ENCODE measurements around the gene FBXO47.
A peak's percentile ranks its signal among the peaks of the same experiment; 100 is the strongest.

Gene FBXO47

GRCh38 chr17:38899421-38899820 is 67.8 kb downstream of the FBXO47 start:
- no peak for DNase-seq

DNA sequence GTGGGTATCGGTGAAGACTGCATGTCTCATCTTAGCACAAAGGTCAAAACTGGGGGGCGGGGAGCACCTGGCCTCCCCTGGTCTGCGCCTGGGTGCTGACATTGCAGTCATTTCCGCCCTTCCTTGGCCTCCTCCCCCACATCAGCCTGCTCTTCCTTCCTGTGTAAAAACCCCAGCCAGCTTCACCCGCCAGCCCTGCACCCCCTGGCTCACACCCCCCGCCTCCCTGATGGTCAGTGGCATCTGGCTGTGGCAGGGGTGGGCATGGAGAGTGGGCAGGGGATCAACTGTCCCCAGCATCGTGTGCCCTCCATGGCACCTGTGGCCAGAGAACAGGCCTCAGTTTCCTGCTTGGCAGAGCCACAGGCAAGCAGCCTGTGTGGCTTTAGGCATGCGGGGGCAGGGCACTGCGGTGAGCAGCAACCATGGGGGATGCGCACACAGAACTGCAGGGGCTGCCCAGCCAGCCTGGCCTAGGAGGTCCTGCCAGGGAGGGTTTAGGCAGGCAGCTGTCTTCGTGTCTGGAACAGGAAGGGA is 68.3 kb downstream of the FBXO47 start:
- peak; percentile 40 for DNase-seq

GRCh38 chr17:38898291-38898679 is 68.9 kb downstream of the FBXO47 start:
- DNase-seq: no peak

- no peak for DNase-seq
Observed at GRCh38 chr17:38897671-38898290, 69.4 kb downstream of the FBXO47 start.

DNA sequence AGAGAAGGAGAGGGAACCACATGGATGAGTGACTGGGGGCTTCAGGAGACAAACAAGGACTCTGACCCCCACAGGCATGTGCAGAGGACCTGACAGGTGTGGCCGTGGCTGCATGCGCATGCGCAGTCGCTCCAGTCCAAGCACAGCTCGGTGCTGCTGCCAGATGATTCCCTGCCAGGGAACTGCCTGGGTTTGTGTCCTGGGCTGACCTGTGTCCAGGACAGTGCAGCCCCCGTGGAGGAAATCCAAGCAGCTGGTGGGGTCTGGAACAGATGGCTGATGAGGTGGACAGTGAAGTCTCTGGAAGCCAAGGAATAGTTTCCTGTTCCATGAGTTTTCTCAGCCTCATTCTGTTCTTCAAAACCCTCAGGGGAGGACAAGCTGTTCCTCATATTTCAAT is 70.0 kb downstream of the FBXO47 start:
- no peak for DNase-seq

- DNase-seq: no peak
Observed at GRCh38 chr17:38896346-38896954, 70.8 kb downstream of the FBXO47 start.

DNA sequence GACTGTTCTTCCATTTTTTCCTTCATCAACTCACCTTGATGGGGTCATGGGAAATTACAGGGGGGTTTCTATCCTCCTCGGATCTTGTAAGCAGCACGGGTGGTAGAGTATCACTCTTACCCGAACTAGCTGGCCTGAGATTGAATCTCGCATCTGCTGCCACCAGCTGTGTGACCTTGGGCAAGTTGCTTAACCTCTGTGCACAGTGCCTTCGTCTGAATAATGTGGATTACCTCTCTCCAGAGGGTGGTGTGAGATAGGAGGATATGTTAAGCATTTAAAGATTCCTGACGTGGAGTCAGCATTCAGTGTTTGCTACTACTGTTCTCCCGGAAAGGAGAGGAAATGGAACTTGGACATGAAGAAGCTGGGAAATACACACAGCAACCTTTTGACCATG is 72.9 kb downstream of the FBXO47 start:
- no peak for DNase-seq

GRCh38 chr17:38893607-38894006 is 73.6 kb downstream of the FBXO47 start:
- DNase-seq: no peak

- DNase-seq: no peak
Observed at GRCh38 chr17:38893113-38893512, 74.1 kb downstream of the FBXO47 start.

- no peak for DNase-seq
Observed at GRCh38 chr17:38892620-38893019, 74.6 kb downstream of the FBXO47 start.

DNA sequence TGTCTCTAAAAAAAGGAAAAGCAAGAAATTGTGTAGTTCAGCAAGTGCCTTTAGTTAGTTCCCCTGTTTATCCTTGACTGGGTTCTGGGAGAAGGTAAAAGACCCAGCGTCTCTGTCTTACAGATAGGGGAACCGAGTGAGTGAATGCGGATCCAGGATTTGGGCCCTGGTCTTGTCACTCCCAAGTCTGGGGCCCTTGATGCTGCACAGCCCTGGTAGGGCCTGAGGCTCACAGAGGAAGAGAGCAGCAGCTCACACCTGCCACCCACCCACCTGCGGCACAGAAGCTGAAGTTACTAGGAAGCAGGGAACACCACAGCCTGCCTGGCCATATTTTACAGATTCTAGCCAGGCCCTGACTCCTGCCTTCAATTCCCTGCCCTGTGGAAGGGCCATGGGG is 75.1 kb downstream of the FBXO47 start:
- DNase-seq: no peak

DNA sequence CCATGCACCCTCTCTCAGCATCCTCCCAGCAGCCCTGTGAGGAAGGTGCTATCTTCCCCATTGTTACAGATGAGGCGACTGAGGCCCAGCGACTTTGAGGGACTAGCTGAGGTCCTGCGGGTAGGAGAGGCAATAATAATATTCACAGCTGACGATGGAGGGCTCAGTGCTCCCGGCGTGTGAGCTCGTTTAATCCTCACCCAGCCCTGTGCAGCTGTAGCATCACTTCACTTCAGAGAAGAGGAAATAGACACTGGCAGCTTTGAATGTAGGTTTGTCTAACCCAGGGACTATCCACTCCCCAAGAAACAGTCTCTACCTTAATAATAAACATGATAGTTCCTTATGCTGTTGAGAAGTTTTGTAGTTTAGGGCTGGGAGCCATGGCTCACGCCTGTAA is 75.8 kb downstream of the FBXO47 start:
- DNase-seq: no peak

DNA sequence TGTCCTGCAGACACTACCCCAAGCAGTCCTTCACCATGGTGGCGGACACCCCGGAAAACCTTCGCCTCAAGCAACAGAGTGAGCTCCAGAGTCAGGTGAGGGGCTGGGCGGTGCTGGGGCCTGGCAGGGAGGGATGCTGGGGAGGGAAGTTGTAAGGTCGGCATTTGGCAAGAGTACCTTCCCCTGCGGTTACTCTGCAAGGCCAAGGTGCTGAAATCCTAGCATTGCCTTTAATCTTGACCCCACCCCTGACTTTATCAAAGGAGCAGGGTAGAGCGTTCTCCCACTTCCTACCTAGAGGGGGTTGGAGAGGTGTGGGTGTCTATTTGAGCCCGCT is 76.8 kb downstream of the FBXO47 start:
- DNase-seq: peak; percentile 47

GRCh38 chr17:38889745-38890409 is 77.3 kb downstream of the FBXO47 start:
- DNase-seq: no peak

- no peak for DNase-seq
Observed at GRCh38 chr17:38888842-38889241, 78.4 kb downstream of the FBXO47 start.

DNA sequence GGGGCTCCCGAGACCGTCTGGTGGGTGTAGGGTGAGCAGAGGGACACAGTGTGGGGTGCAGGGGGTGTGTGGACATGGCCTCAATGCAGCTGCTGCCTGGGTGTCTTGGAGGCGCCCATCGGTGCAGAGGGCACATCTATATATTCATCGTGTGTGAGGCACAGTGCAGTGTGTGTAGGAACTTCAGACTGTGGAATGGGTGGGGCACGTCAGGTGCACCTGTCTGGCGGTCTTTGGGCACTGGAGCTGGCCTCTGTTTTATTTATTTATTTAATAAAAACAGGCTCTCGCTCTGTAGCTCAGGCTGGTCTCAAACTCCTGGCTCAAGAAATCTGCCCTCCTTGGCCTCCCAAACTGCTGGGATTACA is 80.6 kb downstream of the FBXO47 start:
- no peak for DNase-seq
